Upper lobe of left lung (tissue), 4 donors: ENCODE results near the gene HCK.

Experiments used
- EP300 ChIP-seq, 4 donors: sonication (generic); formaldehyde crosslinking; IDR thresholded peaks; one replicate each; pipeline ENCODE4 v1.5.1; 2017; ENCODE audit warnings: antibody characterized with exemption in 4 of 4, control low read depth in 2 of 4
- POLR2A ChIP-seq, 4 donors: fragments of 450-650 bp; IDR thresholded peaks; one replicate each; pipeline ENCODE4 v1.5.1; 2016 to 2017; ENCODE audit warnings: antibody characterized with exemption in 4 of 4, mild to moderate bottlenecking in 2 of 4
- POLR2AphosphoS5 ChIP-seq, 2 donors: sonication (generic); formaldehyde crosslinking; IDR thresholded peaks; one replicate each; pipeline ENCODE4 v1.5.1; 2017; ENCODE audit warnings: antibody characterized with exemption in 2 of 2
- TF ChIP-seq, protein P1 (sequence below), 6 experiments: fragments of 450-650 bp in 4 of 6; fragments of 200-600 bp in 2 of 6; sonication (generic) in 2 of 6; IDR thresholded peaks; one replicate each; pipeline ENCODE4 v1.5.1; 2016 to 2019; ENCODE audit warnings: antibody characterized with exemption in 6 of 6

DNA sequence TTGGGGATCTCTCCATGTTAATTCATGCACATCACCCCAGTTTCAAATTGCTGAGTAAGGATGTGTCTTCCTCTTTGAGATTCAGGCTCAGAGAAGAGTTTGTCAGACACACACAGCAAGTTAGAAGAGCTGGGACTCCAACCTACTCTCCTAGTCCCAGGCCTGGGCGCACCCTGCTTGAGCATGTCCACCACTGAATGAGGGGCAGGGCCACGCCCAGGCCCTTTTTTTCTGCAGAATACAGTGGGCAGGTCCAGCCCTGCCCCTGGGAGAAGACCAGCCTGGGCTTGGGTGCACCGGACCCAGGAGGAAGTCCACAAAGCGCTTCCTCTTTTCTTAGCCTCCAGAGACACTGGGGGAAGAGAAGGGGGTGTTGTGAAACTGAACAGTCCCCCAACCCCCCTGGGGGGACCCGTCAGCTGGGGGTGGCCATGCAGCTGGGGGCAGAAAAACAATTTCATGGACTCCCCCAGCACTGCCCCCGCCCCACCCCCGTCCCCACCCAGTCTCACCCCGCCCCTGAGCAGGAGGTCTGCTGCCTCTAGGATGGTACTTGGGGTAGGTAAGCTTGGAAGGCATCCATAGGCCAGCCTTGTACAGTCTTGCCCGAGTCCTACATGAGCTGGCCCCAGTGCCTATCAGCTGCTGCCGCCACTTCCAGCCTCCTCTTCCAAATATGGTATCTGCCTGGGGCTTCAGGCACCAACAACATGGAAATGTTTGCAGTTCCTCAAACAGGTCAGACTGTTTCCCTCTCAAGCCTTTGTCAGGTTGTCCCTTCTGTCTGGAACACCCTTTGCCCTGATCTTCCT, 11.7 kb upstream of the HCK start:
- TF ChIP-seq, protein P1, sequence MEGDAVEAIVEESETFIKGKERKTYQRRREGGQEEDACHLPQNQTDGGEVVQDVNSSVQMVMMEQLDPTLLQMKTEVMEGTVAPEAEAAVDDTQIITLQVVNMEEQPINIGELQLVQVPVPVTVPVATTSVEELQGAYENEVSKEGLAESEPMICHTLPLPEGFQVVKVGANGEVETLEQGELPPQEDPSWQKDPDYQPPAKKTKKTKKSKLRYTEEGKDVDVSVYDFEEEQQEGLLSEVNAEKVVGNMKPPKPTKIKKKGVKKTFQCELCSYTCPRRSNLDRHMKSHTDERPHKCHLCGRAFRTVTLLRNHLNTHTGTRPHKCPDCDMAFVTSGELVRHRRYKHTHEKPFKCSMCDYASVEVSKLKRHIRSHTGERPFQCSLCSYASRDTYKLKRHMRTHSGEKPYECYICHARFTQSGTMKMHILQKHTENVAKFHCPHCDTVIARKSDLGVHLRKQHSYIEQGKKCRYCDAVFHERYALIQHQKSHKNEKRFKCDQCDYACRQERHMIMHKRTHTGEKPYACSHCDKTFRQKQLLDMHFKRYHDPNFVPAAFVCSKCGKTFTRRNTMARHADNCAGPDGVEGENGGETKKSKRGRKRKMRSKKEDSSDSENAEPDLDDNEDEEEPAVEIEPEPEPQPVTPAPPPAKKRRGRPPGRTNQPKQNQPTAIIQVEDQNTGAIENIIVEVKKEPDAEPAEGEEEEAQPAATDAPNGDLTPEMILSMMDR (IDR thresholded peaks at IDR 0.05), result no peak
- TF ChIP-seq POLR2A (IDR thresholded peaks at IDR 0.05) (no peak), POLR2AphosphoS5 (IDR thresholded peaks at IDR 0.05) (no peak), EP300 (IDR thresholded peaks at IDR 0.05) (no peak)
